WTC11 (cell line): Measurements from ENCODE around the gene GNA14. TPM values are rescaled to one million over a fixed set of nuclear protein-coding genes. Genes with fewer than 3 reads are reported as not detected.
A peak's percentile ranks its signal among the peaks of the same experiment; 100 is the strongest.

Experiments
- ATAC-seq: fragments of 200-7000 bp; cut with Tn5 transposase; 2 replicates; pipeline ENCODE4 v1.10.0; 2021; ENCODE audit warnings: mild to moderate bottlenecking, moderate library complexity
- CTCF ChIA-PET: fragments of 300-600 bp; sonication (Branson Sonifier 250); formaldehyde crosslinking; loops from one replicate; lab custom pipeline; 2021; ENCODE audit warnings: antibody characterized with exemption; lab: Charles Lee
- POLR2A ChIA-PET: fragments of 350-600 bp; sonication (Branson Sonifier 250); formaldehyde crosslinking; loops from one replicate; lab custom pipeline; 2021; ENCODE audit warnings: antibody characterized with exemption; lab: Charles Lee
- DNase-seq: peaks from one replicate; pipeline ENCODE4 v3.0.0; 2021; ENCODE audit warnings: low spot score
- H3K27ac Mint-ChIP-seq: 2 replicates; pipeline ENCODE4 v1.8.0; 2021; ENCODE audit warnings: mixed read lengths
- H3K27me3 Mint-ChIP-seq: 2 replicates; pipeline ENCODE4 v1.8.0; 2021; ENCODE audit warnings: low read depth, mild to moderate bottlenecking, moderate library complexity, mixed read lengths
- H3K36me3 Mint-ChIP-seq: 2 replicates; pipeline ENCODE4 v1.8.0; 2021; ENCODE audit warnings: mixed read lengths
- H3K4me1 Mint-ChIP-seq: 2 replicates; pipeline ENCODE4 v1.8.0; 2022; ENCODE audit warnings: mixed read lengths
- H3K4me3 Mint-ChIP-seq: 2 replicates; pipeline ENCODE4 v1.8.0; 2021; ENCODE audit warnings: mild to moderate bottlenecking, moderate library complexity, mixed read lengths
- H3K9me3 Mint-ChIP-seq: 2 replicates; pipeline ENCODE4 v1.8.0; 2021; ENCODE audit warnings: mixed read lengths
- AR ChIP-seq: fragments of 250-450 bp; sonication (Bioruptor Pico); IDR thresholded peaks from 2 replicates; pipeline ENCODE4 v1.9.0; 2021; ENCODE audit warnings: mild to moderate bottlenecking
- ARID4B ChIP-seq: sonication (generic); formaldehyde crosslinking; IDR thresholded peaks from 2 replicates; pipeline ENCODE4 v1.8.0; 2023; ENCODE audit warnings: missing genetic modification reagents, mild to moderate bottlenecking, borderline replicate concordance
- CBFB ChIP-seq: sonication (generic); formaldehyde crosslinking; IDR thresholded peaks from 2 replicates; pipeline ENCODE4 v1.8.1; 2022; ENCODE audit warnings: mild to moderate bottlenecking, low read depth, missing genetic modification reagents
- CREM ChIP-seq: sonication (generic); formaldehyde crosslinking; IDR thresholded peaks from 2 replicates; pipeline ENCODE4 v1.8.1; 2022; ENCODE audit warnings: mild to moderate bottlenecking, missing genetic modification reagents, moderate library complexity
- ELF4 ChIP-seq: sonication (generic); formaldehyde crosslinking; IDR thresholded peaks from 2 replicates; pipeline ENCODE4 v1.8.1; 2022; ENCODE audit warnings: low read depth, mild to moderate bottlenecking, moderate library complexity, missing genetic modification reagents
- GTF2I ChIP-seq: fragments of 250-450 bp; sonication (Bioruptor Pico); conservative IDR thresholded peaks from 2 replicates; pipeline ENCODE4 v1.4.0; 2021; ENCODE audit warnings: mild to moderate bottlenecking
- JAZF1 ChIP-seq: fragments of 250-450 bp; sonication (Bioruptor Pico); IDR thresholded peaks from 2 replicates; pipeline ENCODE4 v1.9.0; 2021; ENCODE audit warnings: moderate library complexity, mild to moderate bottlenecking, inconsistent platforms
- KAT7 ChIP-seq: sonication (generic); formaldehyde crosslinking; IDR thresholded peaks from 2 replicates; pipeline ENCODE4 v1.8.1; 2023; ENCODE audit warnings: missing genetic modification reagents, mild to moderate bottlenecking, borderline replicate concordance
- MXD4 ChIP-seq: fragments of 250-450 bp; sonication (Bioruptor Pico); IDR thresholded peaks from 2 replicates; pipeline ENCODE4 v1.8.0; 2021; ENCODE audit warnings: mild to moderate bottlenecking, moderate library complexity, borderline replicate concordance
- MYBL2 ChIP-seq: sonication (generic); formaldehyde crosslinking; IDR thresholded peaks from 2 replicates; pipeline ENCODE4 v1.8.1; 2023; ENCODE audit warnings: mild to moderate bottlenecking, moderate library complexity, missing genetic modification reagents
- NR2C2 ChIP-seq: sonication (generic); formaldehyde crosslinking; IDR thresholded peaks from 2 replicates; pipeline ENCODE4 v1.8.0; 2022; ENCODE audit warnings: mild to moderate bottlenecking, missing genetic modification reagents
- NR3C1 ChIP-seq: sonication (generic); formaldehyde crosslinking; conservative IDR thresholded peaks from 2 replicates; pipeline ENCODE4 v1.8.1; 2023; ENCODE audit warnings: low read depth, mild to moderate bottlenecking, missing genetic modification reagents
- ZMAT4 ChIP-seq: fragments of 250-450 bp; sonication (Bioruptor Pico); IDR thresholded peaks from 2 replicates; pipeline ENCODE4 v1.9.0; 2021; ENCODE audit warnings: mild to moderate bottlenecking
- ZNF317 ChIP-seq: sonication (generic); formaldehyde crosslinking; IDR thresholded peaks from 2 replicates; pipeline ENCODE4 v1.8.1; 2023; ENCODE audit warnings: low read depth, mild to moderate bottlenecking, moderate library complexity, missing genetic modification reagents, borderline replicate concordance
- total RNA-seq: library from RNA; stranded (reverse); gene quantifications from 3 replicates; pipeline ENCODE4 v1.2.3, GENCODE V29; 2021
- TF ChIP-seq, protein P1 (sequence below): sonication (generic); formaldehyde crosslinking; IDR thresholded peaks from 2 replicates; pipeline ENCODE4 v1.8.1; 2022; ENCODE audit warnings: mild to moderate bottlenecking, moderate library complexity, missing genetic modification reagents
- TF ChIP-seq, protein P2 (sequence below): sonication (generic); formaldehyde crosslinking; IDR thresholded peaks from 2 replicates; pipeline ENCODE4 v1.8.1; 2023; ENCODE audit warnings: mild to moderate bottlenecking, missing genetic modification reagents
- TF ChIP-seq, protein P3 (sequence below): sonication (generic); formaldehyde crosslinking; IDR thresholded peaks from 2 replicates; pipeline ENCODE4 v1.8.1; 2022; ENCODE audit warnings: low read depth, mild to moderate bottlenecking, moderate library complexity, missing genetic modification reagents, borderline replicate concordance
- TF ChIP-seq, protein P4 (sequence below): fragments of 250-450 bp; sonication (Bioruptor Pico); IDR thresholded peaks from 2 replicates; pipeline ENCODE4 v1.8.0; 2021; ENCODE audit warnings: mild to moderate bottlenecking
- TF ChIP-seq, protein P5 (sequence below): sonication (generic); formaldehyde crosslinking; IDR thresholded peaks from 2 replicates; pipeline ENCODE4 v1.8.1; 2022; ENCODE audit warnings: mild to moderate bottlenecking, missing genetic modification reagents, moderate library complexity, borderline replicate concordance

Gene GNA14
- total RNA-seq, 1 experiment from 2014 or later: 26.7 TPM

GRCh38 chr9:77677397-77677796 lies 29.3 kb upstream of the GNA14 start (continued):
- TF ChIP-seq, protein P1, sequence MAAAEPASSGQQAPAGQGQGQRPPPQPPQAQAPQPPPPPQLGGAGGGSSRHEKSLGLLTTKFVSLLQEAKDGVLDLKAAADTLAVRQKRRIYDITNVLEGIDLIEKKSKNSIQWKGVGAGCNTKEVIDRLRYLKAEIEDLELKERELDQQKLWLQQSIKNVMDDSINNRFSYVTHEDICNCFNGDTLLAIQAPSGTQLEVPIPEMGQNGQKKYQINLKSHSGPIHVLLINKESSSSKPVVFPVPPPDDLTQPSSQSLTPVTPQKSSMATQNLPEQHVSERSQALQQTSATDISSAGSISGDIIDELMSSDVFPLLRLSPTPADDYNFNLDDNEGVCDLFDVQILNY (CRISPR knock-in tag): no peak
- TF ChIP-seq NR2C2 (CRISPR knock-in tag): no peak
- no peak for TF ChIP-seq JAZF1 (CRISPR knock-in tag)

DNA sequence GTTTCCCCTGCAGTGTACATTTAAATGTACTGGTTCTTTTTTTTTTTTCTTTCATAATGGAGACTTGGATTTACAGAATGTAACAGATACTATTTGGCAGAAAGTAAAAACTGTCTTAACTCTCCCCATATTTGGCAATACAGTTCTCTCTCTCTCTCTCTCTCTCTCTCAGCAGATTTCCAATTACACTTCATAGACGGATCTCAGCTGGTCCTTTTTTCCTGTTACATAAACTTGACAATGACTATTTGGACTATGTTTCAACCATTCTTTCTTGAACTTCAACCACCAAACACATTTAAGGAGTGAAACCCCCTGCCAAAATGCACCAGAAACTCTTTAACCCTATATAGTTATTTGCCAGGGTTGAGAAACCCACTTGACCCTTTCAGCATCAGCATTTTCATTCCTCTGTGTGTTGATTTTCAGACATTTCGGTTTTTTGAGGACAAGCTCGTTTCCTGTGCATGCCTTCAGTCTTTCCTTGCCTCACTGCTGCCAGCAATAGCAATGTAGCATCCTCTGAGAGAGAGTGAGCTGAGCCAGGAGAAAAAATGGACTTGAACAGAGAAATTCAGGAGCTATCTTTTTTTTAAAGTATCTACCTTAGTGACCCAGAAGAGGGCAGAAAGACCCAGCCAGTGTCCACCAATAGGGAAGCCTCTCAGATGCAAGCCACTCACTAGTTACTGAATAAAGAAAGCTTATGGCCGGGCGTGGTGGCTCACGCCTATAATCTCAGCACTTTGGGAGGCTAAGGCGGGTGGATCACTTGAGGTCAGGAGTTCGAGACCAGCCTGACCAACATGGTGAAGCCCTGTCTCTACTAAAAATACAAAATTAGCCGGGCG lies 26.0 kb upstream of the GNA14 start:
- no peaks in the 10 kb centered on the region for H3K36me3 Mint-ChIP-seq
- peak; percentile 78 for ATAC-seq
- CTCF ChIA-PET: interaction anchor here (0.5 to 2.4 kb wide), 19 partner anchors 15 to 448 kb away, joined by 3 to 24 read pairs (median 5); partner anchors contain the start of gene GNA14
- H3K27ac Mint-ChIP-seq: no peak overlapping the region
- no peaks in the 10 kb centered on the region for H3K27me3 Mint-ChIP-seq
- POLR2A ChIA-PET: interaction anchor here (0.5 to 1.1 kb wide), 3 partner anchors 9 to 331 kb away, joined by 3 to 4 read pairs (median 3); no protein-coding TSS in a partner anchor
- no peak for DNase-seq
- H3K9me3 Mint-ChIP-seq: no peaks in the 10 kb centered on the region
- H3K4me1 Mint-ChIP-seq: no peaks in the 10 kb centered on the region
- no peak overlapping the region for H3K4me3 Mint-ChIP-seq
- no peak for TF ChIP-seq NR3C1
- no peak for TF ChIP-seq AR
- no peak for TF ChIP-seq KAT7
- no peak for TF ChIP-seq GTF2I (CRISPR knock-in tag)
- TF ChIP-seq MYBL2 (CRISPR knock-in tag): no peak
- TF ChIP-seq, protein P2, sequence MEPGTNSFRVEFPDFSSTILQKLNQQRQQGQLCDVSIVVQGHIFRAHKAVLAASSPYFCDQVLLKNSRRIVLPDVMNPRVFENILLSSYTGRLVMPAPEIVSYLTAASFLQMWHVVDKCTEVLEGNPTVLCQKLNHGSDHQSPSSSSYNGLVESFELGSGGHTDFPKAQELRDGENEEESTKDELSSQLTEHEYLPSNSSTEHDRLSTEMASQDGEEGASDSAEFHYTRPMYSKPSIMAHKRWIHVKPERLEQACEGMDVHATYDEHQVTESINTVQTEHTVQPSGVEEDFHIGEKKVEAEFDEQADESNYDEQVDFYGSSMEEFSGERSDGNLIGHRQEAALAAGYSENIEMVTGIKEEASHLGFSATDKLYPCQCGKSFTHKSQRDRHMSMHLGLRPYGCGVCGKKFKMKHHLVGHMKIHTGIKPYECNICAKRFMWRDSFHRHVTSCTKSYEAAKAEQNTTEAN (CRISPR knock-in tag): no peak
- no peak for TF ChIP-seq ARID4B (CRISPR knock-in tag)
- no peak for TF ChIP-seq NR2C2 (CRISPR knock-in tag)
- no peak for TF ChIP-seq ZMAT4 (CRISPR knock-in tag)
- TF ChIP-seq CBFB (CRISPR knock-in tag): no peak
- no peak for TF ChIP-seq ZNF317 (CRISPR knock-in tag)
- TF ChIP-seq ELF4 (CRISPR knock-in tag): no peak
- TF ChIP-seq, protein P3, sequence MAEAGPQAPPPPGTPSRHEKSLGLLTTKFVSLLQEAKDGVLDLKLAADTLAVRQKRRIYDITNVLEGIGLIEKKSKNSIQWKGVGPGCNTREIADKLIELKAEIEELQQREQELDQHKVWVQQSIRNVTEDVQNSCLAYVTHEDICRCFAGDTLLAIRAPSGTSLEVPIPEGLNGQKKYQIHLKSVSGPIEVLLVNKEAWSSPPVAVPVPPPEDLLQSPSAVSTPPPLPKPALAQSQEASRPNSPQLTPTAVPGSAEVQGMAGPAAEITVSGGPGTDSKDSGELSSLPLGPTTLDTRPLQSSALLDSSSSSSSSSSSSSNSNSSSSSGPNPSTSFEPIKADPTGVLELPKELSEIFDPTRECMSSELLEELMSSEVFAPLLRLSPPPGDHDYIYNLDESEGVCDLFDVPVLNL (CRISPR knock-in tag): no peak
- TF ChIP-seq, protein P4, sequence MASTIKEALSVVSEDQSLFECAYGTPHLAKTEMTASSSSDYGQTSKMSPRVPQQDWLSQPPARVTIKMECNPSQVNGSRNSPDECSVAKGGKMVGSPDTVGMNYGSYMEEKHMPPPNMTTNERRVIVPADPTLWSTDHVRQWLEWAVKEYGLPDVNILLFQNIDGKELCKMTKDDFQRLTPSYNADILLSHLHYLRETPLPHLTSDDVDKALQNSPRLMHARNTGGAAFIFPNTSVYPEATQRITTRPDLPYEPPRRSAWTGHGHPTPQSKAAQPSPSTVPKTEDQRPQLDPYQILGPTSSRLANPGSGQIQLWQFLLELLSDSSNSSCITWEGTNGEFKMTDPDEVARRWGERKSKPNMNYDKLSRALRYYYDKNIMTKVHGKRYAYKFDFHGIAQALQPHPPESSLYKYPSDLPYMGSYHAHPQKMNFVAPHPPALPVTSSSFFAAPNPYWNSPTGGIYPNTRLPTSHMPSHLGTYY (CRISPR knock-in tag): no peak
- TF ChIP-seq CREM (CRISPR knock-in tag): no peak
- no peak for TF ChIP-seq MXD4 (CRISPR knock-in tag)
- TF ChIP-seq, protein P5, sequence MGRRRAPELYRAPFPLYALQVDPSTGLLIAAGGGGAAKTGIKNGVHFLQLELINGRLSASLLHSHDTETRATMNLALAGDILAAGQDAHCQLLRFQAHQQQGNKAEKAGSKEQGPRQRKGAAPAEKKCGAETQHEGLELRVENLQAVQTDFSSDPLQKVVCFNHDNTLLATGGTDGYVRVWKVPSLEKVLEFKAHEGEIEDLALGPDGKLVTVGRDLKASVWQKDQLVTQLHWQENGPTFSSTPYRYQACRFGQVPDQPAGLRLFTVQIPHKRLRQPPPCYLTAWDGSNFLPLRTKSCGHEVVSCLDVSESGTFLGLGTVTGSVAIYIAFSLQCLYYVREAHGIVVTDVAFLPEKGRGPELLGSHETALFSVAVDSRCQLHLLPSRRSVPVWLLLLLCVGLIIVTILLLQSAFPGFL (CRISPR knock-in tag): no peak
